GM23338 (cell line): ENCODE measurements around the gene COX14.

ENCODE experiments used
- CTCF ChIP-seq, 2 experiments: fragments of 200-600 bp in 1 of 2; sonication (generic) in 1 of 2; conservative IDR thresholded peaks; 2 replicates each; pipeline versions ENCODE4 v1.5.1 to v1.6.1; 2016 to 2017; ENCODE audit warnings: antibody characterized with exemption in 2 of 2, low read depth in 2 of 2, mild to moderate bottlenecking in 2 of 2, moderate library complexity in 1 of 2
- EZH2 ChIP-seq: fragments of 200-600 bp; sonication (generic); IDR thresholded peaks from one replicate; pipeline ENCODE4 v1.8.0; 2017; ENCODE audit warnings: antibody characterized with exemption, mild to moderate bottlenecking, low read depth; ENCODE audit not compliant: unreplicated experiment
- EZH2phosphoT487 ChIP-seq: fragments of 200-600 bp; sonication (generic); IDR thresholded peaks from one replicate; pipeline ENCODE4 v1.8.1; 2018; ENCODE audit warnings: antibody characterized with exemption; ENCODE audit not compliant: unreplicated experiment
- STAT1 ChIP-seq: IDR thresholded peaks from one replicate; pipeline ENCODE4 v1.6.1; 2016; ENCODE audit warnings: antibody characterized with exemption; ENCODE audit not compliant: unreplicated experiment

GRCh38 chr12:50112456-50113218 lies 601 bp downstream of the COX14 start:
- TF ChIP-seq STAT1: no peak
- TF ChIP-seq CTCF (conservative IDR thresholded peaks at IDR 0.05; ENCODE audit: low read depth in 2 of 2): 0 out of 4 replicates have a peak, but pooled peaks of 1 of the 2 experiments have one; percentile 12
- TF ChIP-seq EZH2phosphoT487: no peak
- no peak for TF ChIP-seq EZH2
